Measurements from ENCODE around the gene HSPA12A.

The HSPA12A gene

DNA sequence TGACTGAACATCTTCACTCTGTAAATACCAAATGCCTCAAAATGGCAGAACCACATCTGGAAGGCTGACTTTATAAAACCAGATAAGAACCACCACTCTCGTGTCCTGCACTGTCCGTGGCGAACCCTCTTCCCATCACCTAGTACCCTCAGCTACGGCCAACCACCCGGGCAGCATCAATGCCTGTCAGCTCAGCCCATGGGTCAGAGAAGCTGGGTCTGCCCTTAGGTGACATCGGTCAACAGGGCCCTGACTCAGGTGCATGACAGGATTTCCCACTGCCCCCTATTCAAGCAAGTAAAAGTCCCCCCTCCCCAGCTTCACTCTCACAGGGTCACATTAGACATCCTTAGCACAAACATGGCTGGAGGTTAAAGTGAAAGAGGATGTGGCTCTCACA is 56.6 kb downstream of the HSPA12A start:
- TF ChIP-seq TCF12 (IDR thresholded peaks at IDR 0.05; ENCODE audit: low read depth) (no peak), YY1 (IDR thresholded peaks at IDR 0.05; ENCODE audit: low read depth) (no peak), TAF1 (IDR thresholded peaks at IDR 0.05; ENCODE audit: low read depth) (no peak), EP300 (IDR thresholded peaks at IDR 0.05; ENCODE audit: borderline replicate concordance) (no peak), NFIC (IDR thresholded peaks at IDR 0.05) (no peak), CREB1 (IDR thresholded peaks at IDR 0.05; ENCODE audit: low read depth) (no peak), ZBTB7A (IDR thresholded peaks at IDR 0.05; ENCODE audit: low read depth) (no peak), EGR1 (IDR thresholded peaks at IDR 0.05) (no peak), RAD21 (IDR thresholded peaks at IDR 0.05; ENCODE audit: low read depth) (no peak), TEAD4 (IDR thresholded peaks at IDR 0.05) (no peak), FOXM1 (IDR thresholded peaks at IDR 0.05; ENCODE audit: borderline replicate concordance, low read depth) (no peak)
- TF ChIP-seq, protein P1, sequence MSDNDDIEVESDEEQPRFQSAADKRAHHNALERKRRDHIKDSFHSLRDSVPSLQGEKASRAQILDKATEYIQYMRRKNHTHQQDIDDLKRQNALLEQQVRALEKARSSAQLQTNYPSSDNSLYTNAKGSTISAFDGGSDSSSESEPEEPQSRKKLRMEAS (IDR thresholded peaks at IDR 0.05), result no peak
- TF ChIP-seq, protein P2, sequence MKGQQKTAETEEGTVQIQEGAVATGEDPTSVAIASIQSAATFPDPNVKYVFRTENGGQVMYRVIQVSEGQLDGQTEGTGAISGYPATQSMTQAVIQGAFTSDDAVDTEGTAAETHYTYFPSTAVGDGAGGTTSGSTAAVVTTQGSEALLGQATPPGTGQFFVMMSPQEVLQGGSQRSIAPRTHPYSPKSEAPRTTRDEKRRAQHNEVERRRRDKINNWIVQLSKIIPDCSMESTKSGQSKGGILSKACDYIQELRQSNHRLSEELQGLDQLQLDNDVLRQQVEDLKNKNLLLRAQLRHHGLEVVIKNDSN (IDR thresholded peaks at IDR 0.05), result no peak
- TF ChIP-seq, protein P3, sequence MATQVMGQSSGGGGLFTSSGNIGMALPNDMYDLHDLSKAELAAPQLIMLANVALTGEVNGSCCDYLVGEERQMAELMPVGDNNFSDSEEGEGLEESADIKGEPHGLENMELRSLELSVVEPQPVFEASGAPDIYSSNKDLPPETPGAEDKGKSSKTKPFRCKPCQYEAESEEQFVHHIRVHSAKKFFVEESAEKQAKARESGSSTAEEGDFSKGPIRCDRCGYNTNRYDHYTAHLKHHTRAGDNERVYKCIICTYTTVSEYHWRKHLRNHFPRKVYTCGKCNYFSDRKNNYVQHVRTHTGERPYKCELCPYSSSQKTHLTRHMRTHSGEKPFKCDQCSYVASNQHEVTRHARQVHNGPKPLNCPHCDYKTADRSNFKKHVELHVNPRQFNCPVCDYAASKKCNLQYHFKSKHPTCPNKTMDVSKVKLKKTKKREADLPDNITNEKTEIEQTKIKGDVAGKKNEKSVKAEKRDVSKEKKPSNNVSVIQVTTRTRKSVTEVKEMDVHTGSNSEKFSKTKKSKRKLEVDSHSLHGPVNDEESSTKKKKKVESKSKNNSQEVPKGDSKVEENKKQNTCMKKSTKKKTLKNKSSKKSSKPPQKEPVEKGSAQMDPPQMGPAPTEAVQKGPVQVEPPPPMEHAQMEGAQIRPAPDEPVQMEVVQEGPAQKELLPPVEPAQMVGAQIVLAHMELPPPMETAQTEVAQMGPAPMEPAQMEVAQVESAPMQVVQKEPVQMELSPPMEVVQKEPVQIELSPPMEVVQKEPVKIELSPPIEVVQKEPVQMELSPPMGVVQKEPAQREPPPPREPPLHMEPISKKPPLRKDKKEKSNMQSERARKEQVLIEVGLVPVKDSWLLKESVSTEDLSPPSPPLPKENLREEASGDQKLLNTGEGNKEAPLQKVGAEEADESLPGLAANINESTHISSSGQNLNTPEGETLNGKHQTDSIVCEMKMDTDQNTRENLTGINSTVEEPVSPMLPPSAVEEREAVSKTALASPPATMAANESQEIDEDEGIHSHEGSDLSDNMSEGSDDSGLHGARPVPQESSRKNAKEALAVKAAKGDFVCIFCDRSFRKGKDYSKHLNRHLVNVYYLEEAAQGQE (IDR thresholded peaks at IDR 0.05; ENCODE audit: low read depth), result no peak

DNA sequence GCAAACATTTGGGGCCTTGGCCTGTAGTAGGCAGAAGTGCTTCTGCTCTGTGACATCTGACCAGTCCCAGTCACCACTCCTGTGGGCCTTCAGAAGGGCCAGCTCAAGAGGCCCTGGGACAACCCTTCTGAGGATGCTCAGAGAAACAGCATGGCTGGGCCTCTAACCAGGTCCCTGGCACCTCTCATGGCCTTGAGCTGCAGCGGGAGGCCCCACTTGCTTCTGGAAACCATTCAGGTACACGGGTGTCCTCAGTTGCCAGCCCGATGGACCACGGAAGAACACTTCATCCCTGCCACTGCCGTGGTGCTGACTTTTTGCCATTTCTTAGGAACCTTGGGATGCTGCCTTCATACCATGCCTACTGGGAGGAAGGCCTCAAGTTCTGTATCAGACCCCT is 57.6 kb downstream of the HSPA12A start:
- no peak for TF ChIP-seq TAF1 (IDR thresholded peaks at IDR 0.05; ENCODE audit: low read depth)
- no peak for TF ChIP-seq ZBTB7A (IDR thresholded peaks at IDR 0.05; ENCODE audit: low read depth)
- TF ChIP-seq YY1 (IDR thresholded peaks at IDR 0.05; ENCODE audit: low read depth), result no peak
- TF ChIP-seq, protein P2 (IDR thresholded peaks at IDR 0.05), result no peak
- TF ChIP-seq RAD21 (IDR thresholded peaks at IDR 0.05; ENCODE audit: low read depth), result no peak
- TF ChIP-seq EGR1 (IDR thresholded peaks at IDR 0.05), result no peak
- no peak for TF ChIP-seq EP300 (IDR thresholded peaks at IDR 0.05; ENCODE audit: borderline replicate concordance)
- TF ChIP-seq TCF12 (IDR thresholded peaks at IDR 0.05; ENCODE audit: low read depth), result no peak
- TF ChIP-seq, protein P3 (IDR thresholded peaks at IDR 0.05; ENCODE audit: low read depth), result no peak
- TF ChIP-seq CREB1 (IDR thresholded peaks at IDR 0.05; ENCODE audit: low read depth), result no peak
- TF ChIP-seq TEAD4 (IDR thresholded peaks at IDR 0.05), result no peak

DNA sequence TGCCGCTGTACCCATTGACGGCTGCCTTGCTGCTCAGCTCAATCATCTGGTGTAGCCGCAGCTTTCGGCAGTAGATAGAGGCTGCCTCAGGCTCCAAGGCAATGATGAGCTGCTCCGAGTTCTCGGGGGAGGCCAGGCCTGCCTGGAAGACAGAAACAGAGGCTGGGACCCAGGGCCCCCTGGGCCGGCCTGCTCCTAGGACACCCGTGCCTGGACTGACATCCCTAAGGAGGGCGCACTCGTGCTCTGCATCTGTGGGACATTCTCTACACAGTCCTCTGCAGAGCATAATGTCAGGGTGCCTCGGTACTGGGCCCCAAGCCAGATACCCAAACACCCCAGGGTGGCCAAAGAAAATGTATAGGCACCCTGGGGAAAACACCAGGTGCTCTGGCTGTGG is 58.5 kb downstream of the HSPA12A start:
- TF ChIP-seq CREB1 (IDR thresholded peaks at IDR 0.05; ENCODE audit: low read depth), result no peak
- no peak for TF ChIP-seq TEAD4 (IDR thresholded peaks at IDR 0.05)
- no peak for TF ChIP-seq YY1 (IDR thresholded peaks at IDR 0.05; ENCODE audit: low read depth)
- TF ChIP-seq RAD21 (IDR thresholded peaks at IDR 0.05; ENCODE audit: low read depth), result no peak
- TF ChIP-seq CEBPB (IDR thresholded peaks at IDR 0.05), result no peak
- TF ChIP-seq, protein P3 (IDR thresholded peaks at IDR 0.05; ENCODE audit: low read depth), result no peak
- TF ChIP-seq EGR1 (IDR thresholded peaks at IDR 0.05), result no peak
- TF ChIP-seq TCF12 (IDR thresholded peaks at IDR 0.05; ENCODE audit: low read depth), result no peak
- TF ChIP-seq, protein P2 (IDR thresholded peaks at IDR 0.05), result no peak
- no peak for TF ChIP-seq TAF1 (IDR thresholded peaks at IDR 0.05; ENCODE audit: low read depth)
- TF ChIP-seq, protein P1 (IDR thresholded peaks at IDR 0.05), result no peak
- no peak for TF ChIP-seq NFIC (IDR thresholded peaks at IDR 0.05)
- TF ChIP-seq ZBTB7A (IDR thresholded peaks at IDR 0.05; ENCODE audit: low read depth), result no peak

DNA sequence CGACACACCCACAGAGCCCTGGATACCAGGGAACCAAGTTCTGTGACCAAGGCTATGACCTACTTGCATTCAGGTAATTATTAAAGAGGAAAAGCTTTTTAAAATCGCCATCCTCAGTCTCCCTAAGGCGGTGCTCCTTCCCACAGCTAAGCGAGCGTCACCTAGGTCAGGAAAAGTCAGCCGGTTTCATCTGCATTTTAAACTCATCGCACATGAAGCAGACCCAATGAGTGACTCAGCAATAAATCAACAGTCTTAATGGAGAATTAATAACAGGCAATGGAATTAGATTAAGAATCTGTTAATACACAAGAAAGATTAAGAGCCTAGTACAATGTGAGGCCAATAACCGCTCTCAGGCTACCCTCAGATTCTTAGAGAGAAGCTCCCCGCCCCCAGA is 59.2 kb downstream of the HSPA12A start:
- no peak for TF ChIP-seq EGR1 (IDR thresholded peaks at IDR 0.05)
- no peak for TF ChIP-seq CEBPB (IDR thresholded peaks at IDR 0.05)
- TF ChIP-seq TCF12 (IDR thresholded peaks at IDR 0.05; ENCODE audit: low read depth), result no peak
- TF ChIP-seq ZBTB7A (IDR thresholded peaks at IDR 0.05; ENCODE audit: low read depth), result no peak
- TF ChIP-seq TAF1 (IDR thresholded peaks at IDR 0.05; ENCODE audit: low read depth), result no peak
- TF ChIP-seq, protein P1 (IDR thresholded peaks at IDR 0.05), result no peak
- no peak for TF ChIP-seq TEAD4 (IDR thresholded peaks at IDR 0.05)
- TF ChIP-seq RAD21 (IDR thresholded peaks at IDR 0.05; ENCODE audit: low read depth), result no peak
- no peak for TF ChIP-seq NFIC (IDR thresholded peaks at IDR 0.05)
- TF ChIP-seq YY1 (IDR thresholded peaks at IDR 0.05; ENCODE audit: low read depth), result no peak
- TF ChIP-seq EP300 (IDR thresholded peaks at IDR 0.05; ENCODE audit: borderline replicate concordance), result no peak
- TF ChIP-seq, protein P3 (IDR thresholded peaks at IDR 0.05; ENCODE audit: low read depth), result no peak
- TF ChIP-seq FOXM1 (IDR thresholded peaks at IDR 0.05; ENCODE audit: borderline replicate concordance, low read depth), result no peak
- TF ChIP-seq CREB1 (IDR thresholded peaks at IDR 0.05; ENCODE audit: low read depth), result no peak
- TF ChIP-seq, protein P2 (IDR thresholded peaks at IDR 0.05), result no peak
